Left colon (tissue), 2 donors: ENCODE results near the gene TRIM14. TPM values are rescaled to one million over a fixed set of nuclear protein-coding genes. Genes with fewer than 3 reads are reported as not detected.
A peak's percentile ranks its signal among the peaks of the same experiment; 100 is the strongest.

Experiments used
- ATAC-seq: fragments of 200-7000 bp; cut with Tn5 transposase; one replicate; pipeline ENCODE4 v1.9.1; 2020; ENCODE audit warnings: mild to moderate bottlenecking, moderate library complexity
- DNase-seq, 2 donors: peaks; one replicate each; pipeline ENCODE4 v3.0.0-alpha.2; 2020
- intact Hi-C, 2 donors: fragments of 100-400 bp; cut with DNase I in 1 of 2; cut with micrococcal nuclease in 1 of 2; formaldehyde crosslinking; loops; one replicate each; pipeline versions ENCODE4 v1.11.2 to v1.14.0; 2022; cut with DNase I, micrococcal nuclease
- long read RNA-seq: library from polyadenylated mRNA; unstranded; transcript quantifications from one replicate; pipeline ENCODE4 v2.0.0, GENCODE V29; 2021
- total RNA-seq, 2 donors: library from RNA; stranded (reverse); fragmentation: NEBNext Ultra II Directional; extraction: Animal tissue kit (Norgen Biotek cat#: 25700); gene quantifications; one replicate each; pipeline ENCODE4 v1.2.1, GENCODE V29; 2021
- donor health status: DM: no; HTN: no; CAD: no.
- donor health status: DM: yes; HTN: yes; CAD: no.

Gene TRIM14
- 10 to 100 TPM; 46.3 to 55.6 TPM for total RNA-seq
- long read RNA-seq, full-length matches to known transcripts, result 19 of 69 reads
- long read RNA-seq, partial matches to known transcripts, result 9 of 69 reads
- long read RNA-seq, other reads (novel, unspliced or antisense), result 41 of 69 reads

GRCh38 chr9:98118640-98119601 lies at the start of gene TRIM14:
TSS of gene TRIM14 (minus strand) at chr9:98119222. CDS start at chr9:98119188, 34 bp downstream.
- DNase-seq (peak; percentile 85 to 91), ATAC-seq (peak; percentile 65)
- intact Hi-C loops, result no loop called here

GRCh38 chr9:98168153-98168780 lies 49.2 kb upstream of the TRIM14 start:
- DNase-seq (no peak), ATAC-seq (peak; percentile 54)
- intact Hi-C loops, result no loop called here

GRCh38 chr9:98164912-98165311 lies 45.9 kb upstream of the TRIM14 start:
- ATAC-seq (no peak), DNase-seq (no peak)
- intact Hi-C loops, result no loop called here

- intact Hi-C loops, result no loop called here
- no peak for DNase-seq
- ATAC-seq, result no peak
Observed at GRCh38 chr9:98162613-98163012, 43.6 kb upstream of the TRIM14 start.

- ATAC-seq, result no peak
- no peak for DNase-seq
- intact Hi-C loops, result no loop called here
Observed at GRCh38 chr9:98161851-98162250, 42.8 kb upstream of the TRIM14 start.

- DNase-seq, result no peak
- intact Hi-C loops, result no loop called here
- ATAC-seq, result no peak
Observed at GRCh38 chr9:98159790-98160189, 40.8 kb upstream of the TRIM14 start.

- ATAC-seq (no peak), DNase-seq (no peak)
- intact Hi-C loops, result no loop called here
Observed at GRCh38 chr9:98159301-98159700, 40.3 kb upstream of the TRIM14 start.

GRCh38 chr9:98158071-98158831 lies 39.2 kb upstream of the TRIM14 start:
- DNase-seq (peak; percentile 73 to 78), ATAC-seq (peak; percentile 96)
- intact Hi-C loops, result no loop called here

GRCh38 chr9:98157372-98157771 lies 38.4 kb upstream of the TRIM14 start:
- DNase-seq, result no peak
- no peak for ATAC-seq
- intact Hi-C loops, result no loop called here

GRCh38 chr9:98154678-98155077 lies 35.7 kb upstream of the TRIM14 start:
- DNase-seq (no peak), ATAC-seq (no peak)
- intact Hi-C loops, result no loop called here

GRCh38 chr9:98152526-98152925 lies 33.5 kb upstream of the TRIM14 start:
- no peak for DNase-seq
- intact Hi-C loops, result no loop called here
- no peak for ATAC-seq

- DNase-seq (no peak), ATAC-seq (no peak)
- intact Hi-C loops, result no loop called here
Observed at GRCh38 chr9:98150721-98151120, 31.7 kb upstream of the TRIM14 start.

- no peak for ATAC-seq
- intact Hi-C loops, result no loop called here
- no peak for DNase-seq
Observed at GRCh38 chr9:98150164-98150563, 31.1 kb upstream of the TRIM14 start.

- DNase-seq (no peak), ATAC-seq (no peak)
- intact Hi-C loops, result no loop called here
Observed at GRCh38 chr9:98149422-98149821, 30.4 kb upstream of the TRIM14 start.

- ATAC-seq (no peak), DNase-seq (no peak)
- intact Hi-C loops, result no loop called here
Observed at GRCh38 chr9:98148486-98148885, 29.5 kb upstream of the TRIM14 start.

- ATAC-seq (no peak), DNase-seq (no peak)
- intact Hi-C loops, result no loop called here
Observed at GRCh38 chr9:98147582-98147981, 28.6 kb upstream of the TRIM14 start.

- ATAC-seq (peak; percentile 66), DNase-seq (peak; percentile 79 to 94)
- intact Hi-C loops, result no loop called here
Observed at GRCh38 chr9:98146101-98146991, 27.3 kb upstream of the TRIM14 start.

- DNase-seq, result no peak
- intact Hi-C loops, result no loop called here
- no peak for ATAC-seq
Observed at GRCh38 chr9:98144631-98145030, 25.6 kb upstream of the TRIM14 start.
